Thyroid gland (tissue), 4 donors: ENCODE data around the gene CNGA4. TPM values are rescaled to one million over a fixed set of nuclear protein-coding genes. Genes with fewer than 3 reads are reported as not detected.
A peak's percentile ranks its signal among the peaks of the same experiment; 100 is the strongest.

Experiments used
- DNase-seq, 2 donors: peaks; one replicate each; pipeline ENCODE4 v3.0.0-alpha.2; 2019
- H3K27ac ChIP-seq, 3 donors: fragments of 200-600 bp; sonication (generic); 1 replicate in 2 of 3; 2 replicates in 1 of 3; pipeline ENCODE4 v1.5.1; 2016 to 2019; ENCODE audit warnings: mild to moderate bottlenecking in 1 of 3, moderate library complexity in 1 of 3
- H3K27me3 ChIP-seq: fragments of 200-600 bp; sonication (generic); one replicate; pipeline ENCODE4 v1.5.1; 2019
- H3K36me3 ChIP-seq, 2 donors: fragments of 200-600 bp; sonication (generic); one replicate each; pipeline ENCODE4 v1.5.1; 2016 to 2019
- H3K4me1 ChIP-seq, 2 donors: fragments of 200-600 bp; sonication (generic); one replicate each; pipeline ENCODE4 v1.5.1; 2017 to 2019
- H3K4me3 ChIP-seq, 3 donors: fragments of 200-600 bp; sonication (generic); replicated peaks in 1 of 3; 1 replicate in 2 of 3; 2 replicates in 1 of 3; pipeline ENCODE4 v1.5.1; 2016; ENCODE audit warnings: mild to moderate bottlenecking in 1 of 3
- H3K9me3 ChIP-seq: fragments of 200-600 bp; sonication (generic); one replicate; pipeline ENCODE4 v1.5.1; 2017
- CTCF ChIP-seq, 6 experiments: fragments of 200-600 bp in 3 of 6; fragments of 450-650 bp in 3 of 6; sonication (generic) in 3 of 6; IDR thresholded peaks; one replicate each; pipeline ENCODE4 v1.5.1; 2016 to 2019; ENCODE audit warnings: antibody characterized with exemption in 6 of 6, mild to moderate bottlenecking in 2 of 6, inconsistent platforms in 1 of 6, moderate library complexity in 1 of 6
- POLR2A ChIP-seq, 2 donors: fragments of 450-650 bp; IDR thresholded peaks; one replicate each; pipeline ENCODE4 v1.6.1; 2017; ENCODE audit warnings: antibody characterized with exemption in 2 of 2, mild to moderate bottlenecking in 2 of 2, moderate library complexity in 1 of 2
- WGBS, 2 donors: methylation state at CpG; one replicate each; pipeline ENCODE4 v1.1.5; 2017; 5-methylcytosine and 5-hydroxymethylcytosine counted together
- intact Hi-C: fragments of 100-400 bp; cut with DNase I; formaldehyde crosslinking; loops from one replicate; pipeline ENCODE4 v1.15.1; 2023
- total RNA-seq, 4 donors: library from RNA; depleted of rRNA; stranded (reverse); fragments of >200 nt; gene quantifications; one replicate each; pipeline ENCODE4 v1.2.3, GENCODE V29; 2016

CNGA4 gene
- total RNA-seq, 4 donors from 2014 or later: 0.39 to 0.67 TPM; not detected in 2

GRCh38 chr11:6229911-6230310 is 9.0 kb upstream of the CNGA4 start:
- Histone ChIP-seq H3K9me3 (no peaks in the 10 kb centered on the region), H3K36me3 (no peaks in the 10 kb centered on the region), H3K27me3 (no peaks in the 10 kb centered on the region), H3K4me1 (peaks cover 11 to 12% of the 10 kb centered on the region in 2 donors), H3K27ac (no peak overlapping the region), H3K4me3 (no peak overlapping the region)
- DNase-seq: no peak
- TF ChIP-seq POLR2A (IDR thresholded peaks at IDR 0.05) (no peak), CTCF (IDR thresholded peaks at IDR 0.05) (no peak)
- intact Hi-C loops: loop anchor here (10.0 kb wide), 1 partner anchor 245 kb away; the partner anchor contains the start of gene TRIM3
- WGBS, 2 donors: 62 to 66% methylated on average over 2 of the region's 2 CpGs

- no peaks in the 10 kb centered on the region for H3K9me3 ChIP-seq
- DNase-seq: no peak
- intact Hi-C loops: loop anchor here (10.0 kb wide), 1 partner anchor 242 kb away; the partner anchor contains the start of gene TRIM3
These were observed 6.0 kb upstream of the CNGA4 start for GRCh38 chr11:6232899-6233298.

GRCh38 chr11:6233984-6234386 is 4.9 kb upstream of the CNGA4 start:
- WGBS, 2 donors: 1 to 2% methylated on average over 10 of the region's 10 CpGs
- DNase-seq: peak in 1 of 2 donors; percentile 15
- TF ChIP-seq CTCF (IDR thresholded peaks at IDR 0.05): no peak
- no peak for TF ChIP-seq POLR2A (IDR thresholded peaks at IDR 0.05)
- peak overlapping the region; percentile 58 to 70 (median 68) for H3K27ac ChIP-seq
- H3K4me3 ChIP-seq: peak overlapping the region; percentile 75 to 79 (median 78)
- peaks cover 12 to 15% of the 10 kb centered on the region in 2 donors for H3K4me1 ChIP-seq
- intact Hi-C loops: loop anchor here (10.0 kb wide), 1 partner anchor 241 kb away; the partner anchor contains the start of gene TRIM3
- no peaks in the 10 kb centered on the region for H3K36me3 ChIP-seq
- H3K9me3 ChIP-seq: no peaks in the 10 kb centered on the region
- no peaks in the 10 kb centered on the region for H3K27me3 ChIP-seq

More at GRCh38 chr11:6232899-6233298, 6.0 kb upstream of the CNGA4 start:
- no peak overlapping the region for H3K27ac ChIP-seq
- H3K36me3 ChIP-seq: no peaks in the 10 kb centered on the region
- H3K27me3 ChIP-seq: no peaks in the 10 kb centered on the region
- H3K4me3 ChIP-seq: no peak overlapping the region
- TF ChIP-seq CTCF (IDR thresholded peaks at IDR 0.05) (no peak), POLR2A (IDR thresholded peaks at IDR 0.05) (no peak)
- peaks cover 12 to 15% of the 10 kb centered on the region in 2 donors for H3K4me1 ChIP-seq

GRCh38 chr11:6234387-6235107 is 4.3 kb upstream of the CNGA4 start, which contains the start of gene FHIP1B:
Gene FHIP1B, minus strand, starts transcription at chr11:6234636. Its CDS starts 10,120 bp downstream, at chr11:6224516.
- H3K27ac ChIP-seq: peak within 1 kb of the TSS; percentile 58 to 80 (median 80)
- peaks cover 12 to 15% of the 10 kb centered on the region in 2 donors for H3K4me1 ChIP-seq
- H3K27me3 ChIP-seq: no peaks in the 10 kb centered on the region
- TF ChIP-seq CTCF (IDR thresholded peaks at IDR 0.05) (no peak), POLR2A (IDR thresholded peaks at IDR 0.05) (peak in 1 of 2 donors; percentile 64)
- no peaks in the 10 kb centered on the region for H3K9me3 ChIP-seq
- WGBS, 2 donors: 0% methylated on average over 38 to 54 of the region's 62 CpGs
- peak within 1 kb of the TSS; percentile 75 to 83 (median 78) for H3K4me3 ChIP-seq
- H3K36me3 ChIP-seq: no peaks in the 10 kb centered on the region
- intact Hi-C loops: loop anchor here (10.0 kb wide), 1 partner anchor 240 kb away; the partner anchor contains the start of gene TRIM3
- DNase-seq: peak; percentile 100

- H3K9me3 ChIP-seq: no peaks in the 10 kb centered on the region
- no peak for TF ChIP-seq POLR2A (IDR thresholded peaks at IDR 0.05)
- no peak for TF ChIP-seq CTCF (IDR thresholded peaks at IDR 0.05)
- DNase-seq: no peak
- no peaks in the 10 kb centered on the region for H3K27me3 ChIP-seq
- H3K36me3 ChIP-seq: no peaks in the 10 kb centered on the region
- 82 to 86% methylated on average over 4 of the region's 4 CpGs for WGBS, 2 donors
- no peak overlapping the region for H3K4me3 ChIP-seq
- no peak overlapping the region for H3K27ac ChIP-seq
- peaks cover 12 to 15% of the 10 kb centered on the region in 2 donors for H3K4me1 ChIP-seq
- intact Hi-C loops: loop anchor here (10.0 kb wide), 1 partner anchor 238 kb away; the partner anchor contains the start of gene TRIM3
These were observed 1.6 kb upstream of the CNGA4 start for GRCh38 chr11:6237266-6237665.
